Gastrocnemius medialis (tissue), 4 donors: ENCODE measurements around the gene CHEK2. TPM values are rescaled to one million over a fixed set of nuclear protein-coding genes. Genes with fewer than 3 reads are reported as not detected.

Source experiments
- ATAC-seq, 2 donors: fragments of 150-250 bp; one replicate each; pipeline ENCODE4 v1.9.1; 2016
- DNase-seq, 2 donors: peaks; one replicate each; pipeline ENCODE4 v3.0.0-alpha.2; 2019
- H3K27ac ChIP-seq, 4 donors: fragments of 200-600 bp; sonication (generic); 1 replicate in 1 of 4; 2 replicates in 3 of 4; pipeline ENCODE4 v1.5.1; 2016 to 2018; ENCODE audit warnings: mild to moderate bottlenecking in 2 of 4, moderate library complexity in 1 of 4
- H3K27me3 ChIP-seq, 3 donors: fragments of 200-600 bp; sonication (generic) in 2 of 3; 1 replicate in 1 of 3; 2 replicates in 2 of 3; pipeline versions ENCODE4 v1.5.1 to v1.6.0; 2016 to 2019; ENCODE audit warnings: mild to moderate bottlenecking in 1 of 3, moderate library complexity in 1 of 3
- H3K36me3 ChIP-seq, 2 donors: fragments of 200-600 bp; sonication (generic) in 1 of 2; one replicate each; pipeline ENCODE4 v1.5.1; 2017 to 2018
- H3K4me1 ChIP-seq, 2 donors: fragments of 200-600 bp; sonication (generic) in 1 of 2; one replicate each; pipeline ENCODE4 v1.5.1; 2016 to 2017; ENCODE audit warnings: mild to moderate bottlenecking in 2 of 2
- H3K4me3 ChIP-seq, 4 donors: fragments of 200-600 bp; sonication (generic) in 3 of 4; 1 replicate in 1 of 4; 2 replicates in 3 of 4; pipeline ENCODE4 v1.5.1; 2016 to 2019; ENCODE audit warnings: mild to moderate bottlenecking in 2 of 4
- H3K9me3 ChIP-seq, 3 donors: fragments of 200-600 bp; sonication (generic) in 2 of 3; 1 replicate in 1 of 3; 2 replicates in 2 of 3; pipeline ENCODE4 v1.5.1; 2016 to 2019
- CTCF ChIP-seq, 5 experiments: fragments of 450-650 bp in 3 of 5; fragments of 200-600 bp in 2 of 5; sonication (generic) in 2 of 5; IDR thresholded peaks in 4 of 5; conservative IDR thresholded peaks in 1 of 5; 1 replicate in 4 of 5; 2 replicates in 1 of 5; pipeline ENCODE4 v1.5.1; 2016 to 2019; ENCODE audit warnings: antibody characterized with exemption in 5 of 5, mild to moderate bottlenecking in 3 of 5, moderate library complexity in 3 of 5
- POLR2A ChIP-seq, 2 donors: fragments of 450-650 bp; IDR thresholded peaks; one replicate each; pipeline ENCODE4 v1.6.1; 2017; ENCODE audit warnings: antibody characterized with exemption in 2 of 2, mild to moderate bottlenecking in 2 of 2, moderate library complexity in 2 of 2
- in situ Hi-C, 4 donors: fragments of 200-750 bp; cut with MboI; loops; one replicate each; pipeline versions ENCODE4 v1.15.0 to v1.8.0; 2017; ENCODE audit warnings: low sequenced_read_pairs in 4 of 4
- intact Hi-C: fragments of 100-400 bp; cut with DNase I; formaldehyde crosslinking; loops from one replicate; pipeline ENCODE4 v1.15.1; 2023; ENCODE audit warnings: low total_unique reads
- total RNA-seq, 4 donors: library from RNA; depleted of rRNA; stranded (reverse); fragments of >200 nt; gene quantifications; one replicate each; pipeline versions ENCODE4 v1.1.0 to v1.2.3, GENCODE V29; 2016

CHEK2 gene
- total RNA-seq = 1 to 10 TPM in 3 of 4 donors, under 1 TPM in 1; 0.58 to 5.7 (median 3.7) TPM

DNA sequence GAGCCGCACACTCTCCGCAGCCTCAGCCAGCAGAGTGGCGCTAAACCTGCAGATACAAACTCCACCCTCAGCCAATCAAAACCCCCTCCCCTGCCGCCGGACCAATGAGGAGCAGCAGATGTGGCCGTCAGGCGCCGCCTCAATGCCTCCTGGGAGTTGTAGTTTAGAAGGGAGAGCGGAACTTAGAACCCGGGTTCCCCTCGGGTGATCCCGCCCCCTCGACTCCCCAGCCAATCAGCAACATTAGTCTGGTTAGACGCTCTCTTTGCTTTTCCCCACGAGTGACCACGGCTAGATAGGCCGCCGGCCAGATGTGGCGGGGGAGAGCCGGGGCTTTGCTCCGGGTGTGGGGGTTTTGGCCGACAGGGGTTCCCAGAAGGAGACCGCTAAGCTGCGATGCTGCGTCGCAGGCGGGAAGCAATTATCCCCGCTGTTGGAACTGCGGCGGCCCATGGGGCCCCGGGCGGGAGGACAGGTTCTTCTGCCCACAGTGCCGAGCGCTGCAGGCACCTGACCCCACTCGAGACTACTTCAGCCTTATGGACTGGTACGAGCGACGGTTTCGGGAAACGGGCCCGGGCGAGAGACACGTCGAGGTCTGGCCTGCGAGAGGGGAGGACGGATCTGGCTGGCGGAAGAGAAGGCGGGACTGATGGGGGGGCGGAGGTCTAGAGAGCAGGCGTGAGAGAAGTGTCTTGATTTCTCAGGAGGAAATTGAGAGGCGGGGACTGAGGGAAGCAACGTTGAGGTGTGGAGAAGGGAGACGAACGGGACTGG, at the start of gene CHEK2, which contains the start of gene HSCB:
CHEK2 (minus strand) TSS at position 36 of the 777 bp plus-strand sequence. CDS start 7,099 bp downstream, outside the sequence.
HSCB (plus strand) TSS at position 255 of the 777 bp plus-strand sequence; CDS start at position 312, 57 bp downstream.
- H3K4me3 ChIP-seq = peak within 1 kb of the TSS; percentile 62 to 98 (median 82)
- peak in 1 of 5 experiments; percentile 15 for TF ChIP-seq CTCF (IDR thresholded peaks at IDR 0.05 in 4 of 5, conservative IDR thresholded peaks at IDR 0.05 in 1 of 5)
- peak; percentile 64 to 75 for TF ChIP-seq POLR2A (IDR thresholded peaks at IDR 0.05)
- intact Hi-C loops = loop anchor here (1.0 to 10.0 kb wide), 3 partner anchors 30 to 137 kb away; partner anchors contain the start of genes CCDC117 and XBP1

DNA sequence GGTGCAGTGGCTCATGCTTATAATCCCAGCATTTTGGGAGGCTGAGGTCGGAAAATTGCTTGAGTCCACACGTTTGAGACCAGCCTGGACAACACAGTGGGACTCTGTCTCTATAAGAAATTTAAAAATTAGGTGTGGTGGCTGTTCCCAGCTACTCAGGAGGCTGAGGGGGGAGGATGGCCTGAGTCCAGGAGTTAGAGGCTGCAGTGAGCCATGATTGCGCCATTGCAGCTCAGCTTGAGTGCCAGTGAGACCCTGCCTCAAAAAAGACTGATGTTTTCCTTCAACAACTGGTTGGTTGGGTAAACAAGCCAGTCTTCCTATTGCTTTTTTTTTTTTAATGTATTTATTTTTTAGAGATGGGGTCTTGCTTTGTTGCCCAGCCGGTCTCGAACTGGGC, 49.5 kb upstream of the CHEK2 start:
- H3K36me3 ChIP-seq = peaks cover 2 to 46% of the 10 kb centered on the region in 2 donors
- in situ Hi-C loops = no loop called here
- H3K27me3 ChIP-seq = no peaks in the 10 kb centered on the region
- no peaks in the 10 kb centered on the region for H3K9me3 ChIP-seq
- ATAC-seq = no peak
- no peak for DNase-seq
- intact Hi-C loops = loop anchor here (2.0 kb wide), 1 partner anchor 38 kb away; no protein-coding TSS in a partner anchor
- no peak overlapping the region for H3K27ac ChIP-seq
- no peak overlapping the region for H3K4me3 ChIP-seq
- no peak for TF ChIP-seq POLR2A (IDR thresholded peaks at IDR 0.05)
- no peak for TF ChIP-seq CTCF (IDR thresholded peaks at IDR 0.05 in 4 of 5, conservative IDR thresholded peaks at IDR 0.05 in 1 of 5)
- peaks cover 1 to 11% of the 10 kb centered on the region in 2 donors for H3K4me1 ChIP-seq

More for the DNA sequence above, at the start of gene CHEK2, which contains the start of gene HSCB:
- H3K4me1 ChIP-seq = peaks cover 12 to 13% of the 10 kb centered on the region in 2 donors
- in situ Hi-C loops = loop anchor here in 1 of 4 donors (10.0 kb wide), 1 partner anchor 137 kb away; no protein-coding TSS in a partner anchor
- DNase-seq (peak; percentile 98), ATAC-seq (peak; percentile 99)
- peaks cover 0 to 34% of the 10 kb centered on the region in 2 donors for H3K36me3 ChIP-seq
- H3K27ac ChIP-seq = peak within 1 kb of the TSS; percentile 90 to 99 (median 94)
- no peaks in the 10 kb centered on the region for H3K9me3 ChIP-seq
- no peaks in the 10 kb centered on the region for H3K27me3 ChIP-seq

DNA sequence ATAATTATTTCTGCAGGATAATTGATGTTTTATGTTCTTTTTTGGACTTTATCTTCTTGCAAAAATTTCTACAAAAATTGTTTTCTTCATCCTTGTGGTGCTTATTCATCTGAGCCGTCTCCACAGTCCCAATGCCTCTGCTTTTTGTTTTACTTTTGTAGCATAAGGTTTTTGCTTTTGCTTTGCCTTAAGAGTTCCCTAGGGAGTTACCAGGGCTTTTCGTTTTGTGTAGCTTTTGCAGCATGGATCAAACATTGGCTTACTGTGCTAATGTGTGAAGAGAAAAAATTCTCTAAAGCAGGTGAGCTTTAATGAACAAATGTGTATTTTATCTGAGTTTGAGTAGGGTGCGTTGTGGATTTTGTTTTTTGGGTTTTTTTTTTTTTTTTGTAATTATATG, 47.0 kb upstream of the CHEK2 start:
- Histone ChIP-seq H3K36me3 (peaks cover 0 to 46% of the 10 kb centered on the region in 2 donors), H3K9me3 (no peaks in the 10 kb centered on the region), H3K4me3 (no peak overlapping the region), H3K27me3 (no peaks in the 10 kb centered on the region), H3K27ac (no peak overlapping the region), H3K4me1 (no peaks in the 10 kb centered on the region)
- intact Hi-C loops (no loop called here), in situ Hi-C loops (no loop called here)
- ATAC-seq (no peak), DNase-seq (no peak)
- TF ChIP-seq CTCF (IDR thresholded peaks at IDR 0.05 in 4 of 5, conservative IDR thresholded peaks at IDR 0.05 in 1 of 5) (no peak), POLR2A (IDR thresholded peaks at IDR 0.05) (no peak)

- ATAC-seq = no peak
- DNase-seq = no peak
- in situ Hi-C loops = no loop called here
- intact Hi-C loops = no loop called here
- Histone ChIP-seq H3K27ac (no peak overlapping the region), H3K36me3 (peaks cover 0 to 59% of the 10 kb centered on the region in 2 donors), H3K4me1 (peaks cover 12 to 16% of the 10 kb centered on the region in 2 donors), H3K4me3 (no peak overlapping the region), H3K27me3 (no peaks in the 10 kb centered on the region), H3K9me3 (no peaks in the 10 kb centered on the region)
- no peak for TF ChIP-seq POLR2A (IDR thresholded peaks at IDR 0.05)
- TF ChIP-seq CTCF (IDR thresholded peaks at IDR 0.05 in 4 of 5, conservative IDR thresholded peaks at IDR 0.05 in 1 of 5) = no peak
Measured at GRCh38 chr22:28783786-28784671, 42.4 kb upstream of the CHEK2 start.
